OCI-LY3 (cell line): Measurements from ENCODE around the gene CARHSP1.
"Not testable (repeated sequence)": the region's sequence is repeated elsewhere in the genome, so short reads cannot be mapped to it uniquely, and the experiment has no call there.

Source experiments
- H2AFZ ChIP-seq: fragments of 200-600, 300-600 bp; shearing (Covaris generic); 2 replicates; pipeline ENCODE4 v1.6.0; 2014; ENCODE audit warnings: antibody characterized with exemption, low read depth, low read length
- H3K27ac ChIP-seq: fragments of 200-600, 300-600 bp; sonication (generic); 2 replicates; pipeline ENCODE4 v1.5.1; 2014; ENCODE audit warnings: mild to moderate bottlenecking, low read length, moderate library complexity, mixed read lengths
- H3K27me3 ChIP-seq: fragments of 200-600, 300-600 bp; sonication (generic); 2 replicates; pipeline ENCODE4 v1.6.1; 2014; ENCODE audit warnings: low read depth, low read length, mixed read lengths
- H3K36me3 ChIP-seq: fragments of 200-600, 300-600 bp; sonication (generic); replicated peaks from 2 replicates; pipeline ENCODE3; 2014; ENCODE audit warnings: low read depth, low read length, mixed read lengths
- H3K4me1 ChIP-seq: fragments of 300-600, 200-600 bp; sonication (generic); 2 replicates; pipeline ENCODE4 v1.6.1; 2014; ENCODE audit warnings: low read length, mixed read lengths
- H3K4me2 ChIP-seq: fragments of 200-600, 300-600 bp; sonication (generic); 2 replicates; pipeline ENCODE4 v1.6.1; 2014; ENCODE audit warnings: low read length, mixed read lengths
- H3K4me3 ChIP-seq: fragments of 300-600, 200-600 bp; sonication (generic); 2 replicates; pipeline ENCODE4 v1.5.1; 2014; ENCODE audit warnings: antibody characterized with exemption, mild to moderate bottlenecking, low read length, moderate library complexity
- H3K79me2 ChIP-seq: fragments of 300-600, 200-600 bp; shearing (Covaris generic); 2 replicates; pipeline ENCODE4 v1.6.1; 2014; ENCODE audit warnings: mild to moderate bottlenecking, low read length, mixed read lengths
- H3K9ac ChIP-seq: fragments of 300-600, 200-600 bp; shearing (Covaris generic); 2 replicates; pipeline ENCODE4 v1.6.0; 2014; ENCODE audit warnings: mild to moderate bottlenecking, low read length, moderate library complexity
- H3K9me3 ChIP-seq: fragments of 200-600, 300-600 bp; shearing (Covaris generic); 2 replicates; pipeline ENCODE4 v1.6.1; 2014; ENCODE audit warnings: low read length, mixed read lengths; ENCODE audit not compliant: insufficient read depth
- H4K20me1 ChIP-seq: fragments of 200-600, 300-600 bp; sonication (generic); 2 replicates; pipeline ENCODE4 v1.6.1; 2016; ENCODE audit warnings: low read length, mixed read lengths; ENCODE audit not compliant: insufficient read depth
- CTCF ChIP-seq: fragments of 200-600, 300-600 bp; sonication (generic); IDR thresholded peaks from 2 replicates; pipeline ENCODE4 v1.5.1; 2014; ENCODE audit warnings: antibody characterized with exemption, low read length, low read depth
- EZH2phosphoT487 ChIP-seq: fragments of 200-600 bp; shearing (Covaris generic); IDR thresholded peaks from 2 replicates; pipeline ENCODE4 v1.6.1; 2018; ENCODE audit warnings: antibody characterized with exemption, mixed run types, low read depth

Gene CARHSP1

GRCh38 chr16:8846401-8846932, 22.3 kb downstream of the CARHSP1 start:
- Histone ChIP-seq H3K27ac (no peak overlapping the region), H3K4me1 (no peaks in the 10 kb centered on the region), H3K9ac (no peak overlapping the region), H3K9me3 (no peaks in the 10 kb centered on the region), H3K4me3 (no peak overlapping the region), H4K20me1 (peaks cover 8% of the 10 kb centered on the region; the same call in 1 of the 2 replicates), H2AFZ (no peak overlapping the region), H3K4me2 (no peak overlapping the region), H3K79me2 (peaks cover 11% of the 10 kb centered on the region), H3K27me3 (no peaks in the 10 kb centered on the region), H3K36me3 (peaks cover 34% of the 10 kb centered on the region)
- TF ChIP-seq EZH2phosphoT487 (no peak), CTCF (no peak)

GRCh38 chr16:8845699-8846298, 23.0 kb downstream of the CARHSP1 start:
- H3K27me3 ChIP-seq: no peaks in the 10 kb centered on the region
- no peak overlapping the region for H3K27ac ChIP-seq
- no peak for TF ChIP-seq CTCF
- no peak overlapping the region for H3K9ac ChIP-seq
- peaks cover 12% of the 10 kb centered on the region for H3K79me2 ChIP-seq
- H3K4me3 ChIP-seq: no peak overlapping the region
- H3K9me3 ChIP-seq: no peaks in the 10 kb centered on the region
- H4K20me1 ChIP-seq: peaks cover 8% of the 10 kb centered on the region; the same call in 1 of the 2 replicates
- no peak overlapping the region for H3K4me2 ChIP-seq
- H3K36me3 ChIP-seq: peaks cover 32% of the 10 kb centered on the region
- no peaks in the 10 kb centered on the region for H3K4me1 ChIP-seq
- H2AFZ ChIP-seq: no peak overlapping the region

GRCh38 chr16:8843296-8843695, 25.5 kb downstream of the CARHSP1 start:
- H3K9me3 ChIP-seq, H3K27ac ChIP-seq, H3K4me1 ChIP-seq, H3K4me3 ChIP-seq, H3K36me3 ChIP-seq, H3K9ac ChIP-seq, H3K4me2 ChIP-seq, H2AFZ ChIP-seq, H3K27me3 ChIP-seq: not testable (repeated sequence)
- peaks cover 26% of the 10 kb centered on the region for H3K79me2 ChIP-seq
- H4K20me1 ChIP-seq: peaks cover 12% of the 10 kb centered on the region; the same call in 1 of the 2 replicates

GRCh38 chr16:8842016-8842415, 26.8 kb downstream of the CARHSP1 start:
- H3K79me2 ChIP-seq: peaks cover 26% of the 10 kb centered on the region
- H3K9me3 ChIP-seq, H3K4me2 ChIP-seq: not testable (repeated sequence)

GRCh38 chr16:8837594-8837993, 31.2 kb downstream of the CARHSP1 start:
- H3K27me3 ChIP-seq, H3K27ac ChIP-seq, H4K20me1 ChIP-seq, H3K36me3 ChIP-seq, H3K4me1 ChIP-seq, H3K4me3 ChIP-seq, H2AFZ ChIP-seq, H3K9ac ChIP-seq, H3K4me2 ChIP-seq, H3K9me3 ChIP-seq: not testable (repeated sequence)
- peaks cover 26% of the 10 kb centered on the region for H3K79me2 ChIP-seq

More at GRCh38 chr16:8842016-8842415, 26.8 kb downstream of the CARHSP1 start:
- not testable (repeated sequence) for H2AFZ ChIP-seq, H3K4me1 ChIP-seq, H3K4me3 ChIP-seq, H3K9ac ChIP-seq, H3K36me3 ChIP-seq, H3K27me3 ChIP-seq, H3K27ac ChIP-seq
- H4K20me1 ChIP-seq: peaks cover 12% of the 10 kb centered on the region; the same call in 1 of the 2 replicates

- H3K4me2 ChIP-seq, H3K4me1 ChIP-seq, H3K9ac ChIP-seq, H3K27ac ChIP-seq, H3K9me3 ChIP-seq, H3K4me3 ChIP-seq, H2AFZ ChIP-seq, H4K20me1 ChIP-seq, H3K27me3 ChIP-seq, H3K36me3 ChIP-seq: not testable (repeated sequence)
- H3K79me2 ChIP-seq: peaks cover 34% of the 10 kb centered on the region
Observed at GRCh38 chr16:8836797-8837196, 32.0 kb downstream of the CARHSP1 start.
